GM12875 (cell line): ENCODE results near the gene C1orf216.
"Not testable (repeated sequence)": the region's sequence is repeated elsewhere in the genome, so short reads cannot be mapped to it uniquely, and the experiment has no call there.

Source experiments
- H3K4me3 ChIP-seq: one replicate; pipeline ENCODE4 v1.5.1; 2011; ENCODE audit warnings: low read depth, low read length, control low read depth
- CTCF ChIP-seq: IDR thresholded peaks from 2 replicates; pipeline ENCODE4 v1.5.1; 2011; ENCODE audit warnings: low read depth, mild to moderate bottlenecking, control low read depth, inconsistent platforms, low read length, moderate library complexity, borderline replicate concordance; ENCODE audit not compliant: insufficient read depth

Gene C1orf216

GRCh38 chr1:35715568-35716002 lies 3.1 kb downstream of the C1orf216 start:
- H3K4me3 ChIP-seq, result no peak overlapping the region
- TF ChIP-seq CTCF, result peak; percentile 94

DNA sequence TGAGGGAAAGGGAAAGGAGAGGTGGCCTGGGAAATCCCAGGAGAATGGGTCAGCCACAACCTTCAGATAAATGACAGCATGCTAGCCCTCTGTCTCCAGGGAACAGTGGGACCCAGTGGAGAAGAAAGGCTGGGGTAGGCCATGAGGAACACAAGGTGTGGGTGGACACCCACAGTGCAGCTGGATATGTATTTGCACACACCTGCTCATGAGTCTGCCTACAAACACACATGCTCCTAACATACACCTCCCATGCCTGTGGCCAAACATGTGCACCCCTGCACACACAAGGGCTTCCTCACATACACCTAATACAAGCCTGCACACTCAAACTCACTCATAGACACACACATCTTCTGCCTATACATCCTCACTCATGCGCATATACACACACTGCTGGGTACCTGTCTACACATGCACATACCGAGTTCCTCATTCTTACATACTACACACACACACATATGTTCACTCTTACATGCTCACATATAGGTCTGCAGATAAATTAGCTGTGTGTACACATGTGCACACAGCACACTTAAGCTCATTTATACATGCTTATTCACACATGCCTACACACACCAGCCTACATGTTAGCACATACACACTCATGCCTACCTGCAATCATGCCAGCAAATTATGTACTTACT lies 3.6 kb downstream of the C1orf216 start:
- no peak overlapping the region for H3K4me3 ChIP-seq
- TF ChIP-seq CTCF, result no peak

DNA sequence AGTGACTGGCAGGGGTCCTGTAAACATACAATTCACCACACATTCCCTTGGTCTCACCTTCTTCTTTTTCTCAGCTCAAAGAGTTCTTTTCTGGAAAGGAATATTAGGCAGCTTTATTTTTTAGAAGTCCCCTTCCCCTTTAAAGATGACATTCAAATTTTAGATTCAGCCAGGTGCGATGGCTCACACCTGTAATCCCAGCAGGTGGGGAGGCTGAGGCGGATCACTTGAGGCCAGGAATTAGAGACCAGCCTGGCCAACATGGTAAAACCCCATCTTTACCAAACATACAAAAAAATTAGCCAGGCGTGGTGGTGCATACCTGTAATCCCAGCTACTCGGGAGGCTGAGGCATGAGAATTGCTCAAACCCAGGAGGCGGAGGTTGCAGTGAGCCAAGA lies 7.6 kb downstream of the C1orf216 start:
- not testable (repeated sequence) for H3K4me3 ChIP-seq

DNA sequence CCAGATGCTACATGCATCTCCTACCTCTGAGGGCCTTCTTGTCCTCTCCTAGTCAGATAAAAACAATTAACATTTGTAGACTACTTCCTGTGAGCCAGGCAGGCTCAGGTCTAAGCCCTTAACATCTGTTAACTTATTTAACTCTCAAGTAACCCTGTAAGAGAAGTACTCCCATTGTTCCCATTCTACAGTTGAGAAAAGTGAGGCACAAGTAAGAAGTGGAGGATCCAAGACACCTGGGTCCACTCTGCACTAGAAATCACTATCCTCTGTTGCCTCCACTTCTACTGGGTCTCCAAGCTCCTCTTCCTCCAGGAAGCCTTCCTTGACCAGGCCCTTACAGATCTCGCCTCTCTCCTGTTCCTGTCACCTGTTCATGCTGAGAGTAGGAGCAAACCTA lies 9.7 kb downstream of the C1orf216 start:
- H3K4me3 ChIP-seq, result no peak overlapping the region
- no peak for TF ChIP-seq CTCF

- no peak overlapping the region for H3K4me3 ChIP-seq
- TF ChIP-seq CTCF, result no peak
Observed at GRCh38 chr1:35708441-35708921, 10.2 kb downstream of the C1orf216 start.

DNA sequence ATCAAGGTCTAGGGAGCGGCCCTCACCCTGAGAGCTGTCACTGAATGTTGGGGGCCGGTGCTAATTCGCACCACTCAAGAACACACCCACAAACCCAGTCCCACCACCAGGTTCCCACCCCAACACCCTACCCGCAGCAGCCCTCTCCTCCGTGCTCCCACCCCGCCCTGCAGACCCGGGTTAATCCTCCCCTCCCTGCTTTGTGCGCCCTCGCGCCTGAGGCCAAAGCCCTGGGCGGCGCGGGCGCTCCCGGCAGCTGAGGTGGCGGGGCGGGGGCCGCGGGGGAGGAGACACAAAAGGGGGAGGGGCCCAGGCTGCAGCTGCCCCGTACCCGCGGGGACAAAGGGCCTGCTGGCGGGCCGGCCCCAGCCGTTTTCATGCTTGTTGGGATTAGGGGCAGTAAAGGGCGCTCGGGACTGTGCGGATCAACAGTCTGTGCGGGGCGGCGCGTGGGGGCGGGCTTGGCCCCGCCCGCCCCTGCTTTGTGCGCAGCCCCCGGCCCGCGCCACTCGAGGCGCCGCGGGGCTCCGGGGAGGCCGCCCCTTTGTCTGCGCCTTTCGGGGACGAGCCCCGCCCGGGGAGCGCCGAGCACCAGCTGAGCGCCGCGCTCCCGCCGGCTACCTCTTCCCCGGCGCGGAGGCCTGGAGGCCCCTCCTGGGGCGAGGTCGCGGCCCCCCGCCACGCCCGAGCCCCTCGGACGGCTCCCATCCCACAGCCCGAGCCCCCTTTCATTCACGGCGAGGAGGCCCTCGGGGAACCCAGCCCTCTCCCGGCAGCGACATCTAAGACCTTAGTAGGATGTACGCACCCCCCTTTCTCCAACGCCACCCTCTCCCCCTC lies 10.9 kb downstream of the C1orf216 start:
- TF ChIP-seq CTCF, result no peak
- peak overlapping the region; percentile 45 for H3K4me3 ChIP-seq

DNA sequence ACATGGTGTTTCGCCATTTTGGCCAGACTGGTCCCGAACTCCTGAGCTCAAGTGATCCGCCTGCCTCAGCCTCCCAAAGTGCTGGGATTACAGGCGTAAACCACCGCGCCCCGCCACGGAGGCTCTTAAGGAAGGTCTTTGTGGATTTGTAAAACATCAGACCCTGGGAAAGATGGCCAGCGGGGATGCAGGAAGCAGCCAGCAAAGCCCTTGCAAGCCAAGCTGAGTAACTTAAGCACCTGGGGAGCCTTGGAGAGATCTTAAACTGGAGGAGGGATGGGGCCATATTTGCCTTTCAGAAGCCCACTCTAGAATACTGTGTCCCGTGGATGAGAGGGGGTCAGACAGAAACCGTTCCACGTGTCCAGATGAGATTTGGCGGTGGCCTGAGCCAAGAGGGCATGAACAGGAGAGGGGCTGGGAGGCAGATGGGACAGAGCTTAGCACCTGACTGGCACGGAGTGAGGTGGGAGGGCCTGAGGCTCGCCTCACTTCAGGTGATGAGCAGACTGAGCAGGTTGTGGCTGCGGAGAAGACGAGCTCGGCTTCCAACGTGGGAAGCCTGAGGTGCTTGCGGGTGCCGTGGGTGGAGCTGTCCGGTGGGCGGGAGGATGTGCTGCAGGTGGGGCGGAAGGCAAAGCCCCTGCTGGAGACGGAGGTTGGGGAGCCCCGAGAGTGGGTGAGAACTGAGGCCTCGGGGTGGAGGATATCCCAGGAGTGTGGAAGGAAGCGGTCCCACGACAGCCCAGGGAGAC lies 11.7 kb downstream of the C1orf216 start:
- H3K4me3 ChIP-seq, result peak overlapping the region; percentile 45
- no peak for TF ChIP-seq CTCF
